Measurements from ENCODE around the gene AMHR2.
A peak's percentile ranks its signal among the peaks of the same experiment; 100 is the strongest.

Gene AMHR2

DNA sequence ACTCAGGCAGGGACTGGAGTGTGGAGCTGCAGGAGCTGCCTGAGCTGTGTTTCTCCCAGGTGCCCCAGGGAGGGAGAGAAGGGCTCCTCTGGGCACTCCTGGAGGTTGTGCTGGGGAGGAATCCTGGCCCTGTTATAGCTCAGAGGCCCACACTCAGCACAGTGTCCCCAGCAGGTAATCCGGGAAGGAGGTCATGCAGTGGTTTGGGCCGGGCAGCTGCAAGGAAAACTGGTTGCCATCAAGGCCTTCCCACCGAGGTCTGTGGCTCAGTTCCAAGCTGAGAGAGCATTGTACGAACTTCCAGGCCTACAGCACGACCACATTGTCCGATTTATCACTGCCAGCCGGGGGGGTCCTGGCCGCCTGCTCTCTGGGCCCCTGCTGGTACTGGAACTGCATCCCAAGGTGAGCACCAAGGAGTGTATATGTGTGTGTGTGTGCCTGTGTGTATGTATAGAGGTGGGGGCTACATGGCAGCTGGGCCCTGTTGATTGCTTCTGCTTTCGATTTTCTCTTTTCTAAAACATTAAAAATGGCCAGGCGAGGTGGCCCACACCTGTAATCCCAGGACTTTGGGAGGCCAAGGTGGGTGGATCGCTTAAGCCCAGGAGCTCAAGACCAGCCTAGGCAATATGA is 2.0 kb downstream of the AMHR2 start (continued):
- TF ChIP-seq PRDM2 (tag by site-specific recombination; IDR thresholded peaks at IDR 0.05; ENCODE audit: borderline replicate concordance) (no peak), WT1 (tag by site-specific recombination; IDR thresholded peaks at IDR 0.05) (no peak), ZNF335 (tag by site-specific recombination; conservative IDR thresholded peaks at IDR 0.05) (0 out of 2 replicates have a peak, but pooled peaks have one; percentile 9), ZNF302 (tag by site-specific recombination; IDR thresholded peaks at IDR 0.05; ENCODE audit: low read depth) (no peak), ZNF423 (tag by site-specific recombination; IDR thresholded peaks at IDR 0.05) (no peak), GLI2 (tag by site-specific recombination; IDR thresholded peaks at IDR 0.05; ENCODE audit: borderline replicate concordance, low read depth) (no peak), ZBTB1 (tag by site-specific recombination; IDR thresholded peaks at IDR 0.05) (no peak), YY2 (tag by site-specific recombination; IDR thresholded peaks at IDR 0.05) (no peak), PRDM4 (tag by site-specific recombination; IDR thresholded peaks at IDR 0.05) (no peak), SCRT2 (tag by site-specific recombination; IDR thresholded peaks at IDR 0.05) (peak; percentile 63), ZNF48 (tag by site-specific recombination; IDR thresholded peaks at IDR 0.05) (no peak), ZNF157 (tag by site-specific recombination; IDR thresholded peaks at IDR 0.05) (no peak), REPIN1 (tag by site-specific recombination; IDR thresholded peaks at IDR 0.05; ENCODE audit: low read depth) (no peak), ZNF433 (tag by site-specific recombination; IDR thresholded peaks at IDR 0.05; ENCODE audit: low read depth) (no peak)
- TF ChIP-seq, protein P1, sequence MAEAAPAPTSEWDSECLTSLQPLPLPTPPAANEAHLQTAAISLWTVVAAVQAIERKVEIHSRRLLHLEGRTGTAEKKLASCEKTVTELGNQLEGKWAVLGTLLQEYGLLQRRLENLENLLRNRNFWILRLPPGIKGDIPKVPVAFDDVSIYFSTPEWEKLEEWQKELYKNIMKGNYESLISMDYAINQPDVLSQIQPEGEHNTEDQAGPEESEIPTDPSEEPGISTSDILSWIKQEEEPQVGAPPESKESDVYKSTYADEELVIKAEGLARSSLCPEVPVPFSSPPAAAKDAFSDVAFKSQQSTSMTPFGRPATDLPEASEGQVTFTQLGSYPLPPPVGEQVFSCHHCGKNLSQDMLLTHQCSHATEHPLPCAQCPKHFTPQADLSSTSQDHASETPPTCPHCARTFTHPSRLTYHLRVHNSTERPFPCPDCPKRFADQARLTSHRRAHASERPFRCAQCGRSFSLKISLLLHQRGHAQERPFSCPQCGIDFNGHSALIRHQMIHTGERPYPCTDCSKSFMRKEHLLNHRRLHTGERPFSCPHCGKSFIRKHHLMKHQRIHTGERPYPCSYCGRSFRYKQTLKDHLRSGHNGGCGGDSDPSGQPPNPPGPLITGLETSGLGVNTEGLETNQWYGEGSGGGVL (tag by site-specific recombination; IDR thresholded peaks at IDR 0.05): no peak
- TF ChIP-seq, protein P2, sequence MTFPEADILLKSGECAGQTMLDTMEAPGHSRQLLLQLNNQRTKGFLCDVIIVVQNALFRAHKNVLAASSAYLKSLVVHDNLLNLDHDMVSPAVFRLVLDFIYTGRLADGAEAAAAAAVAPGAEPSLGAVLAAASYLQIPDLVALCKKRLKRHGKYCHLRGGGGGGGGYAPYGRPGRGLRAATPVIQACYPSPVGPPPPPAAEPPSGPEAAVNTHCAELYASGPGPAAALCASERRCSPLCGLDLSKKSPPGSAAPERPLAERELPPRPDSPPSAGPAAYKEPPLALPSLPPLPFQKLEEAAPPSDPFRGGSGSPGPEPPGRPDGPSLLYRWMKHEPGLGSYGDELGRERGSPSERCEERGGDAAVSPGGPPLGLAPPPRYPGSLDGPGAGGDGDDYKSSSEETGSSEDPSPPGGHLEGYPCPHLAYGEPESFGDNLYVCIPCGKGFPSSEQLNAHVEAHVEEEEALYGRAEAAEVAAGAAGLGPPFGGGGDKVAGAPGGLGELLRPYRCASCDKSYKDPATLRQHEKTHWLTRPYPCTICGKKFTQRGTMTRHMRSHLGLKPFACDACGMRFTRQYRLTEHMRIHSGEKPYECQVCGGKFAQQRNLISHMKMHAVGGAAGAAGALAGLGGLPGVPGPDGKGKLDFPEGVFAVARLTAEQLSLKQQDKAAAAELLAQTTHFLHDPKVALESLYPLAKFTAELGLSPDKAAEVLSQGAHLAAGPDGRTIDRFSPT (tag by site-specific recombination; IDR thresholded peaks at IDR 0.05): no peak
- TF ChIP-seq, protein P3, sequence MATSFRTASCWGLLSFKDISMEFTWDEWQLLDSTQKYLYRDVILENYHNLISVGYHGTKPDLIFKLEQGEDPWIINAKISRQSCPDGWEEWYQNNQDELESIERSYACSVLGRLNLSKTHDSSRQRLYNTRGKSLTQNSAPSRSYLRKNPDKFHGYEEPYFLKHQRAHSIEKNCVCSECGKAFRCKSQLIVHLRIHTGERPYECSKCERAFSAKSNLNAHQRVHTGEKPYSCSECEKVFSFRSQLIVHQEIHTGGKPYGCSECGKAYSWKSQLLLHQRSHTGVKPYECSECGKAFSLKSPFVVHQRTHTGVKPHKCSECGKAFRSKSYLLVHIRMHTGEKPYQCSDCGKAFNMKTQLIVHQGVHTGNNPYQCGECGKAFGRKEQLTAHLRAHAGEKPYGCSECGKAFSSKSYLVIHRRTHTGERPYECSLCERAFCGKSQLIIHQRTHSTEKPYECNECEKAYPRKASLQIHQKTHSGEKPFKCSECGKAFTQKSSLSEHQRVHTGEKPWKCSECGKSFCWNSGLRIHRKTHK (tag by site-specific recombination; IDR thresholded peaks at IDR 0.05): no peak
- TF ChIP-seq, protein P4, sequence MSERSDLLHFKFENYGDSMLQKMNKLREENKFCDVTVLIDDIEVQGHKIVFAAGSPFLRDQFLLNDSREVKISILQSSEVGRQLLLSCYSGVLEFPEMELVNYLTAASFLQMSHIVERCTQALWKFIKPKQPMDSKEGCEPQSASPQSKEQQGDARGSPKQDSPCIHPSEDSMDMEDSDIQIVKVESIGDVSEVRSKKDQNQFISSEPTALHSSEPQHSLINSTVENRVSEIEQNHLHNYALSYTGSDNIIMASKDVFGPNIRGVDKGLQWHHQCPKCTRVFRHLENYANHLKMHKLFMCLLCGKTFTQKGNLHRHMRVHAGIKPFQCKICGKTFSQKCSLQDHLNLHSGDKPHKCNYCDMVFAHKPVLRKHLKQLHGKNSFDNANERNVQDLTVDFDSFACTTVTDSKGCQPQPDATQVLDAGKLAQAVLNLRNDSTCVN (tag by site-specific recombination; optimal IDR thresholded peaks at IDR 0.05): no peak
- TF ChIP-seq, protein P5, sequence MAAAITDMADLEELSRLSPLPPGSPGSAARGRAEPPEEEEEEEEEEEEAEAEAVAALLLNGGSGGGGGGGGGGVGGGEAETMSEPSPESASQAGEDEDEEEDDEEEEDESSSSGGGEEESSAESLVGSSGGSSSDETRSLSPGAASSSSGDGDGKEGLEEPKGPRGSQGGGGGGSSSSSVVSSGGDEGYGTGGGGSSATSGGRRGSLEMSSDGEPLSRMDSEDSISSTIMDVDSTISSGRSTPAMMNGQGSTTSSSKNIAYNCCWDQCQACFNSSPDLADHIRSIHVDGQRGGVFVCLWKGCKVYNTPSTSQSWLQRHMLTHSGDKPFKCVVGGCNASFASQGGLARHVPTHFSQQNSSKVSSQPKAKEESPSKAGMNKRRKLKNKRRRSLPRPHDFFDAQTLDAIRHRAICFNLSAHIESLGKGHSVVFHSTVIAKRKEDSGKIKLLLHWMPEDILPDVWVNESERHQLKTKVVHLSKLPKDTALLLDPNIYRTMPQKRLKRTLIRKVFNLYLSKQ (tag by site-specific recombination; IDR thresholded peaks at IDR 0.05; ENCODE audit: borderline replicate concordance): no peak
- TF ChIP-seq, protein P6, sequence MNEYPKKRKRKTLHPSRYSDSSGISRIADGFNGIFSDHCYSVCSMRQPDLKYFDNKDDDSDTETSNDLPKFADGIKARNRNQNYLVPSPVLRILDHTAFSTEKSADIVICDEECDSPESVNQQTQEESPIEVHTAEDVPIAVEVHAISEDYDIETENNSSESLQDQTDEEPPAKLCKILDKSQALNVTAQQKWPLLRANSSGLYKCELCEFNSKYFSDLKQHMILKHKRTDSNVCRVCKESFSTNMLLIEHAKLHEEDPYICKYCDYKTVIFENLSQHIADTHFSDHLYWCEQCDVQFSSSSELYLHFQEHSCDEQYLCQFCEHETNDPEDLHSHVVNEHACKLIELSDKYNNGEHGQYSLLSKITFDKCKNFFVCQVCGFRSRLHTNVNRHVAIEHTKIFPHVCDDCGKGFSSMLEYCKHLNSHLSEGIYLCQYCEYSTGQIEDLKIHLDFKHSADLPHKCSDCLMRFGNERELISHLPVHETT (tag by site-specific recombination; IDR thresholded peaks at IDR 0.05): no peak

Data from HEK293 (cell line).